Esophagus squamous epithelium (tissue), 5 donors: Measurements from ENCODE around the gene RCOR3. TPM values are rescaled to one million over a fixed set of nuclear protein-coding genes. Genes with fewer than 3 reads are reported as not detected.
"Not testable (repeated sequence)": the region's sequence is repeated elsewhere in the genome, so short reads cannot be mapped to it uniquely, and the experiment has no call there.

Experiments
- DNase-seq: peaks from one replicate; lab custom pipeline; 2025; lab: John Stamatoyannopoulos, UW
- H3K27ac ChIP-seq, 4 donors: fragments of 200-600 bp; sonication (generic); one replicate each; pipeline ENCODE4 v1.5.1; 2016 to 2019; ENCODE audit warnings: mild to moderate bottlenecking in 1 of 4
- H3K27me3 ChIP-seq, 4 donors: fragments of 200-600 bp; sonication (generic); 1 replicate in 3 of 4; 2 replicates in 1 of 4; pipeline versions ENCODE4 v1.5.1 to v1.6.0; 2017 to 2021; ENCODE audit warnings: antibody characterized with exemption in 1 of 4
- H3K36me3 ChIP-seq, 3 donors: fragments of 200-600 bp; sonication (generic); one replicate each; pipeline ENCODE4 v1.5.1; 2016 to 2019
- H3K4me1 ChIP-seq, 3 donors: fragments of 200-600 bp; sonication (generic); one replicate each; pipeline ENCODE4 v1.5.1; 2017 to 2019
- H3K4me3 ChIP-seq, 4 donors: fragments of 200-600 bp; sonication (generic); 1 replicate in 3 of 4; 2 replicates in 1 of 4; pipeline ENCODE4 v1.5.1; 2016 to 2019; ENCODE audit warnings: mild to moderate bottlenecking in 2 of 4, moderate library complexity in 1 of 4
- H3K9me3 ChIP-seq, 3 donors: fragments of 200-600 bp; sonication (generic); one replicate each; pipeline ENCODE4 v1.5.1; 2016 to 2019
- CTCF ChIP-seq, 6 experiments: fragments of 450-650 bp in 4 of 6; fragments of 200-600 bp in 2 of 6; sonication (generic) in 2 of 6; IDR thresholded peaks; one replicate each; pipeline ENCODE4 v1.5.1; 2016 to 2019; ENCODE audit warnings: antibody characterized with exemption in 6 of 6, mild to moderate bottlenecking in 4 of 6, moderate library complexity in 4 of 6
- POLR2A ChIP-seq, 4 donors: fragments of 450-650 bp; IDR thresholded peaks; one replicate each; pipeline ENCODE4 v1.6.1; 2017; ENCODE audit warnings: antibody characterized with exemption in 4 of 4, mild to moderate bottlenecking in 4 of 4, moderate library complexity in 3 of 4
- WGBS, 2 donors: methylation state at CpG; one replicate each; pipeline ENCODE4 v1.1.5; 2018; 5-methylcytosine and 5-hydroxymethylcytosine counted together
- intact Hi-C: fragments of 100-400 bp; cut with DNase I; formaldehyde crosslinking; loops from one replicate; pipeline ENCODE4 v1.15.0; 2022
- total RNA-seq, 4 donors: library from RNA; depleted of rRNA; stranded (reverse); fragments of >200 nt; gene quantifications; one replicate each; pipeline ENCODE4 v1.1.0, GENCODE V29; 2016
- donor health status: DM: yes; HTN: yes; CAD: no.

The RCOR3 gene
- total RNA-seq, 4 donors from 2014 or later, result 10.8 to 37.8 (median 18.9) TPM

GRCh38 chr1:211236633-211237320, 22.4 kb upstream of the RCOR3 start:
- TF ChIP-seq CTCF (IDR thresholded peaks at IDR 0.05) (no peak), POLR2A (IDR thresholded peaks at IDR 0.05) (no peak)
- H3K36me3 ChIP-seq, result no peaks in the 10 kb centered on the region
- H3K4me1 ChIP-seq, result no peaks in the 10 kb centered on the region
- no peaks in the 10 kb centered on the region for H3K27me3 ChIP-seq
- no peaks in the 10 kb centered on the region for H3K9me3 ChIP-seq
- H3K4me3 ChIP-seq, result no peak overlapping the region
- 68 to 78% methylated on average over 6 of the region's 6 CpGs for WGBS, 2 donors
- no peak overlapping the region for H3K27ac ChIP-seq
- intact Hi-C loops, result no loop called here
- no peak for DNase-seq

- 90 to 92% methylated on average over 9 of the region's 9 CpGs for WGBS, 2 donors
- H3K4me1 ChIP-seq, result no peaks in the 10 kb centered on the region
- intact Hi-C loops, result no loop called here
- H3K27me3 ChIP-seq, result no peaks in the 10 kb centered on the region
- DNase-seq, result no peak
- no peaks in the 10 kb centered on the region for H3K9me3 ChIP-seq
- H3K27ac ChIP-seq, result no peak overlapping the region
- TF ChIP-seq POLR2A (IDR thresholded peaks at IDR 0.05) (no peak), CTCF (IDR thresholded peaks at IDR 0.05) (no peak)
- H3K4me3 ChIP-seq, result no peak overlapping the region
- H3K36me3 ChIP-seq, result no peaks in the 10 kb centered on the region
These were observed 21.6 kb upstream of the RCOR3 start for GRCh38 chr1:211237579-211237978.

GRCh38 chr1:211240567-211240966, 18.6 kb upstream of the RCOR3 start:
- H3K4me3 ChIP-seq, H3K36me3 ChIP-seq, H3K9me3 ChIP-seq, DNase-seq, H3K27ac ChIP-seq, H3K27me3 ChIP-seq, intact Hi-C loops, H3K4me1 ChIP-seq: not testable (repeated sequence)
- WGBS, 2 donors, result 80 to 85% methylated on average over 7 to 8 of the region's 8 CpGs

GRCh38 chr1:211241071-211241470, 18.1 kb upstream of the RCOR3 start:
- H3K27me3 ChIP-seq, result peaks cover 0 to 3% (median 0%) of the 10 kb centered on the region in 4 donors
- 95 to 100% methylated on average over 1 of the region's 1 CpG for whole genome bisulfite sequencing, 2 donors
- intact Hi-C loops, result no loop called here

GRCh38 chr1:211243639-211244038, 15.5 kb upstream of the RCOR3 start:
- 92 to 93% methylated on average over 4 to 5 of the region's 5 CpGs for WGBS, 2 donors
- intact Hi-C loops, H3K9me3 ChIP-seq: not testable (repeated sequence)

More at GRCh38 chr1:211241071-211241470, 18.1 kb upstream of the RCOR3 start:
- TF ChIP-seq POLR2A (IDR thresholded peaks at IDR 0.05) (no peak), CTCF (IDR thresholded peaks at IDR 0.05) (no peak)
- Histone ChIP-seq H3K36me3 (no peaks in the 10 kb centered on the region), H3K4me1 (no peaks in the 10 kb centered on the region), H3K4me3 (no peak overlapping the region), H3K9me3 (no peaks in the 10 kb centered on the region), H3K27ac (no peak overlapping the region)
- no peak for DNase-seq

GRCh38 chr1:211246583-211246982, 12.6 kb upstream of the RCOR3 start:
- H3K4me3 ChIP-seq, H3K4me1 ChIP-seq, H3K27me3 ChIP-seq, H3K27ac ChIP-seq, intact Hi-C loops, H3K36me3 ChIP-seq, H3K9me3 ChIP-seq, DNase-seq: not testable (repeated sequence)
- WGBS, 2 donors, result 77 to 80% methylated on average over 4 of the region's 4 CpGs

More at GRCh38 chr1:211243639-211244038, 15.5 kb upstream of the RCOR3 start:
- not testable (repeated sequence) for DNase-seq, H3K4me3 ChIP-seq, H3K36me3 ChIP-seq, H3K27ac ChIP-seq, H3K27me3 ChIP-seq, H3K4me1 ChIP-seq
